KOPT-K1 (cell line): Measurements from ENCODE around the gene UBL5.

ENCODE experiments used
- H3K27ac ChIP-seq: fragments of 200-600 bp; sonication (generic); 2 replicates; pipeline ENCODE4 v1.5.1; 2016; ENCODE audit warnings: antibody characterized with exemption, mild to moderate bottlenecking, low read depth, low read length; ENCODE audit not compliant: poor library complexity, severe bottlenecking
- H3K36me3 ChIP-seq: fragments of 200-600 bp; sonication (generic); 2 replicates; pipeline ENCODE4 v1.5.1; 2017; ENCODE audit warnings: antibody characterized with exemption, mild to moderate bottlenecking, low read length, moderate library complexity; ENCODE audit not compliant: insufficient read depth
- H3K9me3 ChIP-seq: fragments of 200-600 bp; sonication (generic); 2 replicates; pipeline ENCODE4 v1.5.1; 2017; ENCODE audit warnings: antibody characterized with exemption, low read length, mild to moderate bottlenecking; ENCODE audit not compliant: insufficient read depth, poor library complexity, severe bottlenecking

UBL5 gene

GRCh38 chr19:9857920-9858746, 30.4 kb downstream of the UBL5 start:
- no peaks in the 10 kb centered on the region for H3K9me3 ChIP-seq
- H3K36me3 ChIP-seq = no peaks in the 10 kb centered on the region
- peak overlapping the region; percentile 62 for H3K27ac ChIP-seq

- Histone ChIP-seq H3K9me3 (no peaks in the 10 kb centered on the region), H3K27ac (peak overlapping the region; percentile 62), H3K36me3 (no peaks in the 10 kb centered on the region)
Measured at GRCh38 chr19:9858766-9859165, 31.0 kb downstream of the UBL5 start.

DNA sequence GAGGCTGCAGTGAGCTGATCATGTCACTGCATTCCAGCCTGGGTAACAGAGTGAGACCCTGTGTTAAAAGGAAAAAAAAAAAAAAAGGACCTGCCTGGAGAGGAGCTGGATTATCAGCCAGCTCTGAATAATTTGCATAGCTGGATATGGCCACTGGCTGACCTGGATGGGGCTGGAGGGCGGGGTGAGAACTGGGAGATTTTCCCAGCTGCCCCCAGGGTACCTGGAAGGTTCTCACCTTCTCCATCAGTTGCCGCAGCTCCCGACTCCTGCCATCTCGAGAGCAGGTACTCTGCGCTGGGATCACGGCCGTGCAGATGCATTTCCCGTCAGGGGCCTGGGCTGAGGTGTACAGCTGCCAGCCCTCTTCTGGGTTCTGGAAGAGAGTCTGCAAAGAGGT, 32.7 kb downstream of the UBL5 start:
- no peak overlapping the region for H3K27ac ChIP-seq
- H3K9me3 ChIP-seq = no peaks in the 10 kb centered on the region
- no peaks in the 10 kb centered on the region for H3K36me3 ChIP-seq

DNA sequence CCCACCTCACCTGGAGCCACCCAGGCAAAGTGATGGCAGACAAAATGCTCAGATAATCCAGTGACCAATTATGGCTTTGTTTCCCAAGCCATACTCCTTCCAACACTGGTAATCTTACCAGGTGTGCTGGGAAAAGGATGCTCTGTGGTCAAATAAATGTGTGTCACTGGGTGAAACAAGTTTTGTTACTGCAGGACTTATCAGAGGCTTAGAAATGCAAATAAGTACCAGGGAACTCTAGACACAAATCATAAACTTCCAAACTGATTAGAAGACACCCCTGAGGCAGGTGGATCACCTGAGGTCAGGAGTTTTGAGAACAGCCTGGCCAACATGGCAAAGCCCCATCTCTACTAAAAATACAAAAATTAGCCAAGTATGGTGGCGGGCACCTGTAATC, 33.8 kb downstream of the UBL5 start:
- Histone ChIP-seq H3K27ac (no peak overlapping the region), H3K36me3 (no peaks in the 10 kb centered on the region), H3K9me3 (no peaks in the 10 kb centered on the region)

DNA sequence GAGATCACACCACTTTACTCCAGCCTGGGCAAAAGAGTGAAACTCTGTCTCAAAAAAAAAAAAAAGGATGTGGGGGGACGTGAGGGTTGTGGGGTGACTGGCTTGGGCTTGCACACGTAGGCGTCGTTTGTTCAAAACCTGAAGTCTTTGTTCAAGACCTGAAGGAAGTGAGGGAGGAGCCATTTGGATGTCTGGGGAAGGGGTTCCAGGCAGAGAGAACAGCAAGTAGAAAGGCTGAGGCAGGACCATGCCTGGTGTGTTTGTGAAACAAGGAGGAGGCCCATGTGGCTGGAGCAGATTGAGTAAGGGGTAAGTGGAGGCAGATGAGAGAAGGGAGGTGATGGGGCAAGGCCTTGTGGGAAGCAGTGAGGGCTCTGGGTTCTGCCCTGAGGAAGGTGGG, 35.2 kb downstream of the UBL5 start:
- H3K27ac ChIP-seq = no peak overlapping the region
- no peaks in the 10 kb centered on the region for H3K9me3 ChIP-seq
- no peaks in the 10 kb centered on the region for H3K36me3 ChIP-seq

GRCh38 chr19:9863759-9864158, 36.0 kb downstream of the UBL5 start:
- Histone ChIP-seq H3K36me3 (no peaks in the 10 kb centered on the region), H3K27ac (no peak overlapping the region), H3K9me3 (no peaks in the 10 kb centered on the region)

- Histone ChIP-seq H3K36me3 (no peaks in the 10 kb centered on the region), H3K27ac (peak overlapping the region; percentile 33), H3K9me3 (no peaks in the 10 kb centered on the region)
Measured at GRCh38 chr19:9865732-9866501, 38.2 kb downstream of the UBL5 start.

- Histone ChIP-seq H3K9me3 (no peaks in the 10 kb centered on the region), H3K36me3 (no peaks in the 10 kb centered on the region), H3K27ac (no peak overlapping the region)
Measured at GRCh38 chr19:9868983-9869617, 41.4 kb downstream of the UBL5 start.

DNA sequence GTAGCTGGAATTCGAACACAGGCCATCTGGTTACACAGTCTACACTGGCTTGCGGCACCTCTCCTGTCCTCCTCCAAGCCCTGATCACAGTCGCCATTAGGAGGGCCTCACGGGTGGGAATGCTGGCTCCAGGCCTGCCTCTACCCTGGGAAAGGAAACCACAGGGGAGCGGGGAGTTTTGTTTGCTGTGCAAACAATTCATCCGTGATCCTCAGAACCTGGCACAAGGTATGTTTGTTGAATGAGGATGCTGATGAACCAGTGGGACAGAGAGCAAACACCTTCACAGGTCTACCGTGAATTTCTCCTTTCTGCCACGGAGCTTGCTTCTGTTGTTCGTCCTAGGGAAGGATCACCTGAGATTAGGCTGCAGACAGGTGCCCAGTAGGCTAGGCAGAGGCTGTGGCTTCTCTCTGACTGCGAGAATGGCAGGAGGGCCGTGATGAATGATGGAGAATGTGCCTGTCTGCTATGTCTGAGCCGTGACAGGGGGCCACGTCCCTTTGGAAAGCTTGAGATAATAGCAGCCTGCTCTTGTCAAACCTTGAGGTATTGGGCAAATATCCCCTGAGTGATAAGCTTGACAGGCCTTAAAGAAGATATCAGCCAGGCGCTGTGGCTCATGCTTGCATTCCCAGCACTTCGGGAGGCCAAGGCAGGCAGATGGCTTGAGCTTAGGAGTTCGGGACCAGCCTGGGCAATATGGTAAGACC, 44.1 kb downstream of the UBL5 start:
- Histone ChIP-seq H3K27ac (no peak overlapping the region), H3K36me3 (no peaks in the 10 kb centered on the region), H3K9me3 (no peaks in the 10 kb centered on the region)

GRCh38 chr19:9872618-9873242, 45.0 kb downstream of the UBL5 start:
- Histone ChIP-seq H3K36me3 (no peaks in the 10 kb centered on the region), H3K9me3 (no peaks in the 10 kb centered on the region), H3K27ac (no peak overlapping the region)

GRCh38 chr19:9875031-9875627, 47.4 kb downstream of the UBL5 start:
- H3K36me3 ChIP-seq = no peaks in the 10 kb centered on the region
- H3K9me3 ChIP-seq = no peaks in the 10 kb centered on the region
- H3K27ac ChIP-seq = no peak overlapping the region

DNA sequence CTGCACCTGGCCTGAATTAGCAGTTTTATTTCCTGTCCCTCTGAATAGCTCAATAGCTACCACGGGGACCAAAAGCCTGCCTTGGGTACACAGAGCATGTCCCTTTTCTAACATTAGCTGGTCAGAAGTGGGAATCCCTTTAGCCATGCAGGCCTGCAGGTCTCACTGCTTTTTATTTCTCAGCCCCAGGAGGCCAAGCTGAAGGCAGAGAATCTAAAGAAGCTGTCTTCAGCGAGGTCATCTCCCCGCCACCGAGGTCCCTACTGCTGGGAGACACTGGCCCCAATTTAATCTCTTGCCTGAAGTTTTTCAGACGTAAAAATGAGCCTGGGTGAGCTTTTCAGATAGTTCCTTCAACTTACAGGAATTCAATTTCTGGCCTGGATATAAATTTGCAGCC, 48.1 kb downstream of the UBL5 start:
- no peaks in the 10 kb centered on the region for H3K36me3 ChIP-seq
- no peak overlapping the region for H3K27ac ChIP-seq
- no peaks in the 10 kb centered on the region for H3K9me3 ChIP-seq

DNA sequence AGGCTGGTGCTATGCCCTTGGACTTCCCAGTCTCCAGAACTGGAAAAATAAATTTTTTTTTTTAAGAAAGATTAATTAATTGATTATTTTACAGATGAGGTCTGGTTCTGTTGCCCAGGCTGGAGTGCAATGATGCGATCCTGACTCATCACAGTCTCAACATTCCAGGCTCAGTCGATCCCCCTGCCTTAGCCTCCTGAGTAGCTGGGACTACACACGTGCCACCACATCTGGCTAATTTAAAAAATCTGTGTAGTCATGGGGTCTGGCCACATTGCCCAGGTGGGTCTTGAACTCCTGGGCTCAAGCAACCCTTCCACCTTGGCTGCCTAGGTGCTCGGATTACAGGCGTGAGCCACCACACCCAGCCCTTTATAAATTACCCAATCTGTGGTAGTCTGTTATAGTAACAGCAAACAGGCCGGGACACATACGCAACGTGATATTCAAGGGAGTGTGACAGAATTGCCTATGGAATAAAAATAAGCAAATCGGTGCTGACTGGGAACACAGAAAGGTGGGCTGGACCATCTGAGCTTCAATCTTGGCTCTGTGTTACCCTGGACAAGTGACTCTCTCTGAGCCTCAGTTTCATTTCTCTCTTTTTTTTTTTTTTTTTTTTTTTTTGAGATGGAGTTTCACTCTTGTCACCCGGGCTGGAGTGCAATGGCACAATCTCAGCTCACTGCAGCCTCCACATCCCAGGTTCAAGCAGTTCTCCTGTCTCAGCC, 50.2 kb downstream of the UBL5 start:
- Histone ChIP-seq H3K27ac (no peak overlapping the region), H3K36me3 (no peaks in the 10 kb centered on the region), H3K9me3 (no peaks in the 10 kb centered on the region)
